Activated CD8-positive, alpha-beta memory T cell treated with anti-CD3 and anti-CD28 coated beads for 1 hour (primary cell): ENCODE data around the gene LYAR.
"Not testable (repeated sequence)": the region's sequence is repeated elsewhere in the genome, so short reads cannot be mapped to it uniquely, and the experiment has no call there.

Experiments
- DNase-seq, 2 donors: peaks; one replicate each; pipeline ENCODE4 v3.0.0-alpha.2; 2020; ENCODE audit warnings: low read depth in 1 of 2; ENCODE audit errors: extremely low read depth in 1 of 2

LYAR gene

DNA sequence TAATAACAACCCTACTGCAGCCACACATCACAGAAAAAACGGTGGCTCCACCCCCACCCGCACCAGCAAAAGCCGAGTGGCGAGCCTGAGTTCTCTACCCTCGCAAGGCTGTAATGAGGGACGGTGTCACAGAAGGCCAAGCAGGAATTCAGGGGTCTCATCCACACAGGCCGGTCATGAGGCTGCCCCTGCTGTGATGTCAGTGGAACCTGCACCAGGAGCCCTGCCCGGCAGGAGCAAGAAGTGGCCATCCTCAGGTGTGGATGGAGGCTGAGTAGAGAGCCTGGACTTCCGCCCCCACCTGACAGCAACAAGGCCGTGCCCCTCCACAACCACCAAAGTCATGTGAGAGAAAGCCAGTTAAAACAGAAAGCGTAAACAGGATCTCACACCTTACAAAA, 20.6 kb downstream of the LYAR start:
- peak in 1 of 2 donors; percentile 9 for DNase-seq

- no peak for DNase-seq
Observed at GRCh38 chr4:4268776-4269175, 21.2 kb downstream of the LYAR start.

GRCh38 chr4:4267981-4268380, 22.0 kb downstream of the LYAR start:
- no peak for DNase-seq

GRCh38 chr4:4260185-4260751, 29.7 kb downstream of the LYAR start:
- no peak for DNase-seq

- DNase-seq, result no peak
Observed at GRCh38 chr4:4259484-4260100, 30.4 kb downstream of the LYAR start.

DNA sequence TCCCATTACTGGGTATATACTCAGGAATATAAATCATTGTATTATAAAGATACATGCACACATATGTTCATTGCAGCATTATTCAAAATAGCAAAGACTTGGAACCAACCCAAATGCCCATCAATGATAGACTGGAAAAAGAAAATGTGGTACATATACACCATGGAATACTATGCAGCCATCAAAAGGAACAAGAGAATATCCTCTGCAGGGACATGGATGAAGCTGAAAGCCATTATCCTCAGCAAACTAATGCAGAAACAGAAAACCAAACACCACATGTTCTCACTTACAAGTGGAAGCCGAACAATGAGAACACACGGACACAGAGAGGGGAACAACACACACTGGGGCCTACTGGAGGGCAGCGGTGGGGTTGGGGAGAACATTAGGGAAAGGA, 32.2 kb downstream of the LYAR start:
- DNase-seq, result not testable (repeated sequence)

DNA sequence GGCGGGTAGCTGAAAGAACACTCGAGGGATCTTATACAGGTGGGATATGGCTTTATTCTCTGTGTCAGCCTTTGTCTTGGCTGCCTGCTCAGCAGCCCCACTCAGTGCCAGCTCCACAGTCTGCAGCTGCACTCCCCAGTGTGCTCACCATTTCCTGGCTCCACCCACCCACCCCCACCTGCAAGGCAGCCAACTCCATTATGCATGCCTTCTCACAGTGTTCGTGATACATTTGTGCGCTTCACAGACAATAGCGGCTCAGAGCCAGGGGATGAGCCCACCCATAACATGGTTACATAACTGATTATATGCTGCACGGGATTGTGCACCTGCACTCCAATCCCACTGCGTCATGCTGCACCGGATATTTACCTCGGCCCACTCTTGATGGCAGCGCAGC, 33.2 kb downstream of the LYAR start:
- no peak for DNase-seq

GRCh38 chr4:4254666-4255065, 35.3 kb downstream of the LYAR start:
- no peak for DNase-seq

DNA sequence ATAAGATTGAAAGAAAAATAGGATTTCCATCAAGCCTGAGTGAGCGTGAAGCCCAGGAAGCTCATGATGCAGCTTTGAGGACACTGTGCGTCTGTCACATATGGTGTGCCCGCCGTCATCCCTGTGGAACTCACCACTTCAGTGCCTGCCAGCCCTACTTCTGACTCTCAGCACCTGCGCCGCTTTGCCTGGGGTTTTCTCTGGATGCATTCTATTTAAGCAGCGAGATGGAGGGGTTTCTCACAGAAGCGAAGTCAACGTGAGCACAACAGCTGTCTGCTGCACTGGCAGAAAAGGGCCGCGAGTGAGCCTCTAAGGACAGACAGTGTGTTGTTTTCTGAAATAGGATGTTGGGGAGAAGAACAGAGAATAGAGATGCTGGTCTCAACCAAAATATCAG, 35.8 kb downstream of the LYAR start:
- no peak for DNase-seq

DNA sequence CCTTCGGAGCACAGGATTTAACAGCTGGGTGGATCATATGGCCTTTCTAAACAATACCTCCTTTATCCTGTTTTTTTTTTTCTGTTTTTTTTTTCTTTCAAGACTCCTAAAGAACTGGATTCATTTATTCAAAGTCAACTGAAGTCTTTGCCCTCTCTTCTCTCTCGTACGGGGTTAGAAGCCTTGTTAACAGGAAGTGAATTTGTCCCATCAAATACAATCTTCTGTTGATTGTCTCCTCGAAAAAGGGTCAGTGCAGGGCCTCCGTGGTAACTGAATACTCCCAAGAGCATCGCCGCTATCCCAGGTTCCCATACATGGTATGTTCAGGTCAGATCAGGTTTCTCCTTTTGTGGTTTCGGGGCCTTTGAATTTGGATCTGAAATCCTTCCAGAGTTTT, 40.1 kb downstream of the LYAR start:
- DNase-seq, result no peak

DNA sequence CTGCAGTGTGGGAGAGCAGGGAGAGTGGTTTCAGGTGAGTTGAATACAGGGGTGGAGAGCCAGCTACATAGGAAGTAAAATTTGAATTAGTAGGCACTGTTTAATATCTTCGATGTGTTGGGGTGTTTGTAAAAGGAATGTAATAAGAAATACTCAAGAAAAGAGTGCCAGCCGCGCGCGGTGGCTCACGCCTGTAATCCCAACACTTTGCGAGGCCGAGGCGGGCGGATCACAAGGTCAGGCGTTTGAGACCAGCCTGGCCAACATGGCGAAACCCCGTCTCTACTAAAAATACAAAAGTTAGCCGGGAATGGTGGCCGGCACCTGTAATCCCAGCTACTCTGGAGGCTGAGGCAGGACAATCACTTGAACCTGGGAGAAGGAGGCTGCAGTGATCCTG, 40.6 kb downstream of the LYAR start:
- not testable (repeated sequence) for DNase-seq

- DNase-seq, result no peak
Observed at GRCh38 chr4:4248885-4249203, 41.1 kb downstream of the LYAR start.

DNA sequence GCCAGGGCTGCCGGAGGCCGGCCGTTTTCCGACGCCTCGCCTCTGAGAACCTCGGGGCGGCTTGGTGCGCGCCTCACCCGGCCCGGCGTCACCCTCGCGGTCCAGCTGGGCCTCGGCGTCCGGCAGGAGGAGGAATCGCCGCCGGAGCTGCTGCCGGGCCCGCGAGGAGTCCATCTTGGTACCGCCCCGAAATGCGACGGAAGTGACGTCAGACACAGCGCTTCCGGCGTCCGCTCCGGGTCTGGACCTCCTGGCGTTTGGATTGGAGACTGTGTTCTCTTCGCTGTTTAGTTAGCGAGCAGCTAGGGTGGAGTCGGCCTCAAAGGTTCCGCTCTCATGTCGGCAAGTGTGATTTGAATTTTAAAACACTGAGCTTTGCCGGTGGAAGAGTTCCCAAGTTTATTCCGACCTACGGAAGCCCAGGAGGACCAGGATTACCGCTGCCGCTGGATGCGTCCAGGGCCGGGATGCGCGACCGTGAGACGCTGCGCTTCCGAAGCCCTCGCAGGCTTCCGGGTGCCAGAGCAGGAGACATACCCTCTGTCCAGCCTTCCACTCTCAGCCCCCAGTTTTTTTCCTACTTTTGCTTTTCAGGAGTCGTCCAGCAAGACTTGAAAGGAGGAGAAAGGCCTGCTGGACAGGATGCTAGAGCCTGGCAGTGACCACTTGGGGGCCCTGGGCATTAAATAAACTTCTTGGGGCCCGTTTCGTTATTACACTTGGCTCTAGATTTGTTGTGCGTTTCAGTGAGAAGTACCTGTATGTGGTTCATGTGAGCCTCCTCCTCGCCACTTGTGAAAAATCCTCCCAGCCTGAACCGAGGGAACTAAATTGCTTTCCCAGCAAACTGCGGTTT, 41.7 kb downstream of the LYAR start, which contains the start of gene TMEM128:
TMEM128 (minus strand) TSS at position 195 of the 856 bp plus-strand sequence; CDS start at position 174, 21 bp downstream.
- peak; percentile 80 to 83 for DNase-seq

- DNase-seq, result no peak
Observed at GRCh38 chr4:4247696-4248028, 42.3 kb downstream of the LYAR start.

DNA sequence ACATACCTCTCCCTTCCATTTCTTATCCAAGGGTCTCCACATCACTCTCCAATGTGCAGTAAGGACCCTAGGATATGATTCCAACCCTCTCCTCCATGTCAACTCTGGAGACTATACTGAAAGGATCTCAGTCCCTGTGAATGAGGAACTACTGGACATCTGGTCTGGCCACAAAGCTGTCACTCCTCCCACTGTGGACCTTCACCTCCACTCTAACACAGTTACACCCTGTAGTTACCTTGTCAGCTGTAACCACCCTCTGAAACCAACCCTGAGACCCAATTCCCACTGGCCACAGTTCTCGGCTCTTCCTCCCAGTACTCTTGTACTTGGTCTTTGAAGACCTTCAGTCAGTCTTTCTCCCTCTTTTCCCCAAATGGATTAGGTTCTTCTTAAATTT, 44.8 kb downstream of the LYAR start:
- DNase-seq, result no peak

- not testable (repeated sequence) for DNase-seq
Observed at GRCh38 chr4:4239551-4239950, 50.4 kb downstream of the LYAR start.

GRCh38 chr4:4233610-4234009, 56.3 kb downstream of the LYAR start:
- DNase-seq, result no peak

GRCh38 chr4:4228356-4228668, 61.6 kb downstream of the LYAR start:
- DNase-seq, result no peak

DNA sequence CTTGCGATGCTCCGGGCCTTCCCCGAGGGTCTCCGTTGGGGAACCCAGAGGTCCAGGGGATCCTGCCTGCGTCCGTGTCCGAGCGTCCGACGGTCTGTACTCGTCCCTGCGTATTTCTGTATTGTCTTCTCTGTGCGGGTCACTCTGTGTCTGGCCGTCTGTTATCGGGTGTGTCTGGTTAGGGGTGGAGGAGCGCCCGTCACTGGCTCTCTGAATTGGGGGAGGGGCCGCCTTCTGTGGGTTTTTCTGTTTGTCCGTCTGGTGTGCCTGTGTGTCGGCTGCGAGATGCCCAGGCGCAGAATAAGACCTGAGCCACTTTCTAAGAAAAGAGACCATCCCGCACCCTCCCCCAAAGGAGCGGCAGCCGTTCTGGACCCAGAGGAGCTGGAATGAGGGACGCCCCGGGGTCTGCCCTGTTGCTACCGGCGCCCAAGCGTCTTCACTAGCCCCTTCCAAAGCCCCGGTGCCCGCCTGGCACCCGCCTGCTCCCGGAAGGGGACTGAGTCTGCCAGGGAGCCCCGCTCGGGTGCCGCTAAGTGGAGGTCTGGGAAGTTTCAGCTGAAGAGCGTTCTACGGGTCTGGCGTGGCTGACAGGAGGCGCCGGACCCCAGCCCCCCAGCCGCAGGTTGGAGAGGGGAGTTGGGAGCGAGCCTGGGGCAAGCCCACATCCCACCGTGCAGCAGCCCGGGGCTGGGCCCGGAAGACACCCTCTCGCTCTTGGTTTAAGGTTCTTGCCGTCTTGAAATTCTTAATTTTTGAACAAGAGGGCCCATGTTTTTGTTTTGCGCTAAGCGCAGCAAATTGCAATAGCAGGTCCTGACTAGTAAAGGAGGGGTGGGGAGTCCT, 62.2 kb downstream of the LYAR start:
- DNase-seq, result no peak

GRCh38 chr4:4226606-4227438, 63.1 kb downstream of the LYAR start, which contains the start of gene OTOP1:
Gene OTOP1, minus strand, starts transcription at chr4:4226929. Its CDS starts 65 bp downstream, at chr4:4226864.
- DNase-seq, result no peak
